Measurements from ENCODE around the gene SASH1. TPM values are rescaled to one million over a fixed set of nuclear protein-coding genes. Genes with fewer than 3 reads are reported as not detected.

The SASH1 gene
- total RNA-seq, 1 experiment from 2014 or later, result 11.7 TPM

DNA sequence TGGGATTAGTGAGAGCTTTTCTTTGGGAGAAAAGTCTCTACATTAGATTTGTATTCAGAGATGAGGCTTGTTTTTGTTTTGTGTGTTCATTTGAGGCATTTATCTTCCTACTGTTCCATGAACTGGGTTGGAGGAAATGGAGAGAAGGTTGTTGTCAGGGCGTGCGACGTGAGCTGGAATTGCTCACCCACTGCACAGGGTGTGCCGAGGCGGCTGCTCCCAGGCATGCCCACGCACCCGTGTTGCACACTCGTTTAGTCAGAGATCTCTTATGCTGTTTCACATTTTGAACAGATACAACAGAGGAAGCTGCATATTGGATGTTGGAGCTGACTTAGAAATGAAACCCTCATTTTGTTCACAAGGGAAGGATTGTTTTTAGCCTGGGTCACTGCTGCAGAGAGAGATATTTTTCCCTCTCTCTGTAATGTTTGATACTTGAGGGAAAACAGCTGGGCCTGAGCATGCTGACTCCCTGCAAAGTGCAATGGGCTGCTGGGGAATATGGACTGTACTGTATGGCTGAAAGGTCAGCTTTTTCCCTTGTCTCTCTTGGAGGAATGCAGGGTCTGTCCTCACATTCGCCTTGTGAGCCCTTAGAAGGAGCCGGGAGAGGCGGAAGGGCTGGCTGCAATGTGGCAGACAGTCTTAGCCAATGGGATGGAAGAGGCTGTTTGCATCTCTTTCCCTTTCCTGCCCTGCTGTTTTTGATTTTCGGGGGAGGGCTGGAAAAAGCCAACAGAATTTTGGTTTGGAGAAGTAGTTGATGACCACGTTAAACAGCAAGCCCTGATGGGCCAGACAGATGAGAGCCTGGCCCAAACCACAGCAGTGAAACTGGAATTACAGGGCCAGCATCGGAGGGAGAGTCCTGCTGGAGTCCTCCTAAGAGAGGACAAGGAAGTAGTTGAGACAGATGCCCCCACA lies 170.8 kb downstream of the SASH1 start:
- Histone ChIP-seq H2AFZ (ENCODE audit: low read depth, low read length, poor library complexity, severe bottlenecking) (no peak overlapping the region), H3K4me2 (ENCODE audit: low read length) (no peak overlapping the region)
- BruUV-seq (replicated peaks), result no TSS peak

DNA sequence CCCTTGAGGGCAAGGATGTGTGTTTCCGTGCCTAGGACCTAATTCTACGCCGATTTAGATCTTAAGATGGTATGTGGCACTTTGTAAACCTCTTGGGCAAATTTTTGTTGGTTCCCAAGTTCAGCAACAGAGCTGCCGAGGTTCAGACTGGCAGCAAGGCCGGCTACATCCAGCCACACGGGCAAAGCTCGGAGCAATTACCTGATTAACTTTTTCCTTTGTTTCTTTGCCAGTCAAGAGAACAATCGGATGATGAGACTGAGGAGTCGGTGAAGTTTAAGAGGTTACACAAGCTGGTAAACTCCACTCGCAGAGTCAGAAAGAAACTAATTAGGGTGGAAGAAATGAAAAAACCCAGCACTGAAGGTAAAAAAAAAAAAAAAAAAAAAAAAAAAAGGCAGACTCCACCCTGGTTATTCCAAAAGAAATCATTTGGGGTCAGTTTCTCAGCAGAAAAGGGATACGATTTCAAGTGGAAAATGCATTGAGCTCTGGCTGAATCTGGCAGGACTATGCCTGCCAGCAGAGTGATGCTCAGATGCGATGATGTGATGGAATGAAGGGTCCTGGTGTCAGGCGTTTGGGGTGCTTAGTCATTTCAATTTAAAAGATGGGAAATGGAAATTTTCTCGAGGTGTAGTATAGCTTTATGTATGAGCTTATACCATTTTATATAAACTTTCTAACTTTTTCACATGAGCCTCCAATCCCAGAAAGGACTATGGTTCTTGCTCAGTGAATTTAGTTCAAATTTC lies 171.6 kb downstream of the SASH1 start:
- Histone ChIP-seq H3K27ac (ENCODE audit: low read depth, low read length) (no peak overlapping the region), H4K20me1 (ENCODE audit: insufficient read depth) (no peaks in the 10 kb centered on the region), H3K79me2 (ENCODE audit: insufficient read depth, low read length) (no peaks in the 10 kb centered on the region), H3K27me3 (ENCODE audit: insufficient read depth, low read length) (no peaks in the 10 kb centered on the region), H2AFZ (ENCODE audit: low read depth, low read length, poor library complexity, severe bottlenecking) (no peak overlapping the region), H3K9me2 (ENCODE audit: insufficient read depth) (no peaks in the 10 kb centered on the region), H3K36me3 (ENCODE audit: control insufficient read depth in 1 of 2, insufficient read depth in 2 of 2, low read length in 2 of 2) (no peaks in the 10 kb centered on the region), H3K9ac (ENCODE audit: low read length) (no peak overlapping the region), H3K4me1 (ENCODE audit: control insufficient read depth in 1 of 2, insufficient read depth in 2 of 2, low read length in 2 of 2) (no peaks in the 10 kb centered on the region), H3K9me3 (ENCODE audit: control insufficient read depth in 1 of 2, insufficient read depth in 1 of 2, low read depth in 1 of 2, low read length in 2 of 2) (no peaks in the 10 kb centered on the region), H3K4me2 (ENCODE audit: low read length) (no peak overlapping the region), H3K4me3 (replicated peaks in 1 of 2; ENCODE audit: low read depth in 1 of 2, low read length in 2 of 2) (no peak overlapping the region)
- TF ChIP-seq SIN3A (IDR thresholded peaks at IDR 0.05; ENCODE audit: low read depth), result no peak
- intact Hi-C loops (cut with micrococcal nuclease), result no loop called here
- no TSS peak for BruUV-seq (replicated peaks)
- ChIA-PET RAD21 (ENCODE audit: low non-redundant PET in 1 of 2, low total read pairs in 2 of 2, uncharacterized antibody in 2 of 2, unreplicated experiment in 2 of 2) (no interaction called here), POLR2A (no interaction called here), CTCF (no interaction called here)
- ATAC-seq (no peak), DNase-seq (ENCODE audit: low read depth, low spot score) (no peak)

More for the DNA sequence above, 170.8 kb downstream of the SASH1 start:
- ChIA-PET CTCF (no interaction called here), RAD21 (ENCODE audit: low non-redundant PET in 1 of 2, low total read pairs in 2 of 2, uncharacterized antibody in 2 of 2, unreplicated experiment in 2 of 2) (no interaction called here), POLR2A (no interaction called here)
- intact Hi-C loops (cut with micrococcal nuclease), result no loop called here
- Histone ChIP-seq H3K79me2 (ENCODE audit: insufficient read depth, low read length) (no peaks in the 10 kb centered on the region), H4K20me1 (ENCODE audit: insufficient read depth) (no peaks in the 10 kb centered on the region), H3K4me1 (ENCODE audit: control insufficient read depth in 1 of 2, insufficient read depth in 2 of 2, low read length in 2 of 2) (no peaks in the 10 kb centered on the region), H3K9me2 (ENCODE audit: insufficient read depth) (no peaks in the 10 kb centered on the region), H3K27ac (ENCODE audit: low read depth, low read length) (no peak overlapping the region), H3K27me3 (ENCODE audit: insufficient read depth, low read length) (no peaks in the 10 kb centered on the region), H3K9ac (ENCODE audit: low read length) (no peak overlapping the region), H3K36me3 (ENCODE audit: control insufficient read depth in 1 of 2, insufficient read depth in 2 of 2, low read length in 2 of 2) (no peaks in the 10 kb centered on the region), H3K9me3 (ENCODE audit: control insufficient read depth in 1 of 2, insufficient read depth in 1 of 2, low read depth in 1 of 2, low read length in 2 of 2) (no peaks in the 10 kb centered on the region), H3K4me3 (replicated peaks in 1 of 2; ENCODE audit: low read depth in 1 of 2, low read length in 2 of 2) (no peak overlapping the region)
- ATAC-seq, result no peak
- DNase-seq (ENCODE audit: low read depth, low spot score), result no peak
- TF ChIP-seq ELF1 (IDR thresholded peaks at IDR 0.05; ENCODE audit: borderline replicate concordance, low read depth), result no peak
